ENCODE data around the gene CFAP251.

The CFAP251 gene

DNA sequence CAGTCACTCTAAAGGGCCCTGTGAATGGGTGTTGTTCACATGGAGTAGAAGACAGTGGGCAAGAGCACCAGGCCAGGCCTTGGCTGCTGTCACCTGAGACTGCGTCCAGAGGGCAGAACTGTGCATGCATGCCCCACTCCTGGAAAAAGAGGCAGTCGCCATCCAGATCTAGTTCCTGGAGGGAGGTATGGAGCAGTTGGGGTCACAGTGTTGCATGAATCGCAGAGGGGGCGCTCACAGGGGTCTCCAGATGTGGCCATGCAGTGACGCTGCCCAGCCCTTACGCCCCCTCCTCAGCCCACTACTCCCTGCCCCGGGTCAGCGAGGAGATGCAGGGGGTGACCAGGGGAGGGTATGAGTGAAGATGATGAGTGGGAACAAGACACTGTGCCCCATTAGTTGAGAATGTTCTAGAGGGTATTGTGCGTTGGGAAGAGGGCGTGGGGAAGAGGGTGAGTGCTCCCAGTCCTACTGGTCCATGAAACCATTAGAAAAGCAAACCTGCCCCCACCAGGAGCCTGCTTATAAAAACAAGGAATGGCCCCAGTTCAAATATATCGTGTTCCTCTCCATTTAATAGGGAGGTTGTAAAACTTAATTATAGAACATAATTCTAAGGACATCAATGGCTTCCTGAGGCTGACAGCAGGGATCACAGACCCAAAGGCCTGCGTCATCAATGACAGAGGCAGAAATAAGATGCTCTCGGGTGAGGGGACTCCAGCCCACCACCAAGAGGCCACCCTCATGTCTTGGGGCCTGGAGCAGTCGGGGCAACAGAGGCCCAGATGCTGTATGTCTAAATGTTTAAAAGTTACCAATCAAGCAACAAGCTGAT is 71.1 kb downstream of the CFAP251 start (continued):
- TF ChIP-seq ZFP69B (tag by site-specific recombination; IDR thresholded peaks at IDR 0.05), result peak; percentile 12; the same call in 1 of the 2 replicates
- peak; percentile 80 for TF ChIP-seq WT1 (tag by site-specific recombination; IDR thresholded peaks at IDR 0.05)
- peak; percentile 83 for TF ChIP-seq ZNF629 (tag by site-specific recombination; IDR thresholded peaks at IDR 0.05)
- TF ChIP-seq, protein P1, sequence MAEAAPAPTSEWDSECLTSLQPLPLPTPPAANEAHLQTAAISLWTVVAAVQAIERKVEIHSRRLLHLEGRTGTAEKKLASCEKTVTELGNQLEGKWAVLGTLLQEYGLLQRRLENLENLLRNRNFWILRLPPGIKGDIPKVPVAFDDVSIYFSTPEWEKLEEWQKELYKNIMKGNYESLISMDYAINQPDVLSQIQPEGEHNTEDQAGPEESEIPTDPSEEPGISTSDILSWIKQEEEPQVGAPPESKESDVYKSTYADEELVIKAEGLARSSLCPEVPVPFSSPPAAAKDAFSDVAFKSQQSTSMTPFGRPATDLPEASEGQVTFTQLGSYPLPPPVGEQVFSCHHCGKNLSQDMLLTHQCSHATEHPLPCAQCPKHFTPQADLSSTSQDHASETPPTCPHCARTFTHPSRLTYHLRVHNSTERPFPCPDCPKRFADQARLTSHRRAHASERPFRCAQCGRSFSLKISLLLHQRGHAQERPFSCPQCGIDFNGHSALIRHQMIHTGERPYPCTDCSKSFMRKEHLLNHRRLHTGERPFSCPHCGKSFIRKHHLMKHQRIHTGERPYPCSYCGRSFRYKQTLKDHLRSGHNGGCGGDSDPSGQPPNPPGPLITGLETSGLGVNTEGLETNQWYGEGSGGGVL (tag by site-specific recombination; IDR thresholded peaks at IDR 0.05), result peak; percentile 64
- no peak for TF ChIP-seq ZNF114 (tag by site-specific recombination; IDR thresholded peaks at IDR 0.05)
- TF ChIP-seq IKZF3 (tag by site-specific recombination; IDR thresholded peaks at IDR 0.05), result peak; percentile 51

DNA sequence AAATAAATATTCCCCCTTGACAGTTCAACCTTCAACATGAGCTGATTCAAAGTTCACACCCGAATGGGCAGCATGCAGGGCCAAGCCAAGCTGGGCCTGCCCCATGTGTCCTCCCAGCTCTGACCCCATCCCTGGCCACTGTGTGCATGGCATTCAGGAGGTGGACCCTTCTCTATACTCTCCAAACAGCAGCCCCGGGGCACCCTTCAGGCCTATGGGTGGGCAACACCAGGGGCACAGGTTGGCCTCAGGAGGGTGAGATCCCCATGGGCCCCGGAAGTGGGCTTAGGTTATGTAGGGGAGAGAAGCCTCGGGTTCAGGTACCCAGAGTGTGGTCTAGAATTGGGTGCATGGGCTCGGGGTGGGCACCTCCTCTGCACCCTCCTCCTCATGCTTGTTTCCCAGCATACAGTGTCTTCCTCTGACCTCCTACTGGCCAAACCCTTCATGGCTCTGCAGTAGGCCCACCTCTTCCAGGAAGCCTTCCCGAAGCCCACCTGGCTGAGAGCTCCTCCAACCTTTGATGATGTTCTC is 71.8 kb downstream of the CFAP251 start:
- Histone ChIP-seq H3K4me3 (ENCODE audit: low read depth, low read length) (no peak overlapping the region), H3K9me3 (ENCODE audit: control insufficient read depth, insufficient read depth, low read depth, low read length) (no peaks in the 10 kb centered on the region), H3K27ac (ENCODE audit: extremely low read depth, low read depth, low read length) (no peak overlapping the region; the same call in 1 of the 2 replicates), H3K4me1 (ENCODE audit: control insufficient read depth, insufficient read depth, low read length) (peaks cover 9% of the 10 kb centered on the region), H3K36me3 (ENCODE audit: control insufficient read depth in 2 of 2, insufficient read depth in 1 of 2, low read length in 2 of 2) (no peaks in the 10 kb centered on the region)
- ChIA-PET POLR2A (no interaction called here), CTCF (no interaction called here)
- no peak for TF ChIP-seq ZNF621 (tag by site-specific recombination; IDR thresholded peaks at IDR 0.05)
- TF ChIP-seq SCRT2 (tag by site-specific recombination; IDR thresholded peaks at IDR 0.05), result peak; percentile 26; the same call in 1 of the 2 replicates
- TF ChIP-seq, protein P2, sequence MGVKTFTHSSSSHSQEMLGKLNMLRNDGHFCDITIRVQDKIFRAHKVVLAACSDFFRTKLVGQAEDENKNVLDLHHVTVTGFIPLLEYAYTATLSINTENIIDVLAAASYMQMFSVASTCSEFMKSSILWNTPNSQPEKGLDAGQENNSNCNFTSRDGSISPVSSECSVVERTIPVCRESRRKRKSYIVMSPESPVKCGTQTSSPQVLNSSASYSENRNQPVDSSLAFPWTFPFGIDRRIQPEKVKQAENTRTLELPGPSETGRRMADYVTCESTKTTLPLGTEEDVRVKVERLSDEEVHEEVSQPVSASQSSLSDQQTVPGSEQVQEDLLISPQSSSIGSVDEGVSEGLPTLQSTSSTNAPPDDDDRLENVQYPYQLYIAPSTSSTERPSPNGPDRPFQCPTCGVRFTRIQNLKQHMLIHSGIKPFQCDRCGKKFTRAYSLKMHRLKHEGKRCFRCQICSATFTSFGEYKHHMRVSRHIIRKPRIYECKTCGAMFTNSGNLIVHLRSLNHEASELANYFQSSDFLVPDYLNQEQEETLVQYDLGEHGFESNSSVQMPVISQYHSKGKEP (tag by site-specific recombination; IDR thresholded peaks at IDR 0.05), result no peak
- TF ChIP-seq GLI2 (tag by site-specific recombination; IDR thresholded peaks at IDR 0.05; ENCODE audit: borderline replicate concordance, low read depth), result no peak
- TF ChIP-seq, protein P3, sequence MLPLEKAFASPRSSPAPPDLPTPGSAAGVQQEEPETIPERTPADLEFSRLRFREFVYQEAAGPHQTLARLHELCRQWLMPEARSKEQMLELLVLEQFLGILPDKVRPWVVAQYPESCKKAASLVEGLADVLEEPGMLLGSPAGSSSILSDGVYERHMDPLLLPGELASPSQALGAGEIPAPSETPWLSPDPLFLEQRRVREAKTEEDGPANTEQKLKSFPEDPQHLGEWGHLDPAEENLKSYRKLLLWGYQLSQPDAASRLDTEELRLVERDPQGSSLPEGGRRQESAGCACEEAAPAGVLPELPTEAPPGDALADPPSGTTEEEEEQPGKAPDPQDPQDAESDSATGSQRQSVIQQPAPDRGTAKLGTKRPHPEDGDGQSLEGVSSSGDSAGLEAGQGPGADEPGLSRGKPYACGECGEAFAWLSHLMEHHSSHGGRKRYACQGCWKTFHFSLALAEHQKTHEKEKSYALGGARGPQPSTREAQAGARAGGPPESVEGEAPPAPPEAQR (tag by site-specific recombination; IDR thresholded peaks at IDR 0.05), result no peak
- TF ChIP-seq HOXA7 (CRISPR knock-in tag; IDR thresholded peaks at IDR 0.05; ENCODE audit: borderline replicate concordance), result no peak
- no peak for TF ChIP-seq ZNF777 (tag by site-specific recombination; IDR thresholded peaks at IDR 0.05; ENCODE audit: borderline replicate concordance)
- no peak for TF ChIP-seq YY1 (tag by site-specific recombination; IDR thresholded peaks at IDR 0.05)
- TF ChIP-seq, protein P4, sequence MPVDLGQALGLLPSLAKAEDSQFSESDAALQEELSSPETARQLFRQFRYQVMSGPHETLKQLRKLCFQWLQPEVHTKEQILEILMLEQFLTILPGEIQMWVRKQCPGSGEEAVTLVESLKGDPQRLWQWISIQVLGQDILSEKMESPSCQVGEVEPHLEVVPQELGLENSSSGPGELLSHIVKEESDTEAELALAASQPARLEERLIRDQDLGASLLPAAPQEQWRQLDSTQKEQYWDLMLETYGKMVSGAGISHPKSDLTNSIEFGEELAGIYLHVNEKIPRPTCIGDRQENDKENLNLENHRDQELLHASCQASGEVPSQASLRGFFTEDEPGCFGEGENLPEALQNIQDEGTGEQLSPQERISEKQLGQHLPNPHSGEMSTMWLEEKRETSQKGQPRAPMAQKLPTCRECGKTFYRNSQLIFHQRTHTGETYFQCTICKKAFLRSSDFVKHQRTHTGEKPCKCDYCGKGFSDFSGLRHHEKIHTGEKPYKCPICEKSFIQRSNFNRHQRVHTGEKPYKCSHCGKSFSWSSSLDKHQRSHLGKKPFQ (tag by site-specific recombination; IDR thresholded peaks at IDR 0.05), result peak; percentile 3
- no peak for TF ChIP-seq ZNF169 (tag by site-specific recombination; IDR thresholded peaks at IDR 0.05)
